ENCODE measurements around the gene PTH2. TPM values are rescaled to one million over a fixed set of nuclear protein-coding genes. Genes with fewer than 3 reads are reported as not detected.

Gene PTH2
- total RNA-seq, 1 experiment from 2014 or later, result 0.96 TPM

DNA sequence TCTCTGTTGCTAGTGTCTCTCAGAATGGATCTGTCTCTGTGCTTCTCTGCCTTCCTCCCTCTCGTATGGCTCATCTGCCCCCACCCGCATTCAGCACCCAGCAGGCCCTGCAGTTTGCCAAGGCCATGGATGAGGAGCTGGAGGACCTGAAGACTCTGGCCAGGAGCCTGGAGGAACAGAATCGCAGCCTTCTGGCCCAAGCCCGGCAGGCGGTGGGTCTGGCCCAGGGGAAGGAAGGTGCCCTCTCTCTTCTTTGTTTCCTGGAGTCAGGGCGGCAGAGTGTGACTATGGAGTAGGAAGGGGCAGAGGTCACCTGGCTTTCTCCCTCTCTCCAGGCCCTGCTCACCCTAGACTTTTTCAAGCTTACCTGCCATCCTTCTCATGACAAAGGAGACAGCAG, 24.3 kb downstream of the PTH2 start:
- no CpG with 5 or more reads among the region's 6 CpGs for WGBS (ENCODE audit: extremely low coverage, insufficient read length, low lambda C conversion rate)
- Histone ChIP-seq H3K9me3 (ENCODE audit: control insufficient read depth, low read depth, low read length) (no peaks in the 10 kb centered on the region), H4K20me1 (ENCODE audit: control insufficient read depth, insufficient read depth, insufficient read length) (peaks cover under 1% of the 10 kb centered on the region), H4K91ac (ENCODE audit: insufficient read length, low read depth, low read length) (no peak overlapping the region), H3K4me2 (ENCODE audit: insufficient read depth, insufficient read length, low read length) (no peak overlapping the region), H4K8ac (replicated peaks; ENCODE audit: insufficient read length, low read depth, low read length) (no peak overlapping the region), H3K23me2 (ENCODE audit: insufficient read length, low read depth, low read length, poor library complexity, severe bottlenecking) (no peaks in the 10 kb centered on the region), H2BK5ac (ENCODE audit: insufficient read length, low read length) (no peak overlapping the region), H3K18ac (ENCODE audit: insufficient read length, low read depth, low read length) (no peak overlapping the region), H3K4me1 (ENCODE audit: insufficient read depth, low read length) (peaks cover 3% of the 10 kb centered on the region; the same call in 1 of the 2 replicates), H3K9ac (ENCODE audit: extremely low read depth, insufficient read length, low read length) (no peak overlapping the region), H3K23ac (ENCODE audit: insufficient read length, low read depth, low read length) (no peak overlapping the region), H3K56ac (ENCODE audit: insufficient read length, low read depth, low read length) (no peak overlapping the region), H3K27ac (ENCODE audit: insufficient read length, low read depth, low read length) (no peak overlapping the region), H4K5ac (ENCODE audit: insufficient read length, low read depth, low read length) (no peak overlapping the region), H2BK120ac (ENCODE audit: low read depth, low read length, poor library complexity, severe bottlenecking) (no peak overlapping the region), H3K79me1 (ENCODE audit: insufficient read depth, low read depth, low read length, poor library complexity, severe bottlenecking) (no peaks in the 10 kb centered on the region), H3K79me2 (ENCODE audit: insufficient read depth, low read length) (no peaks in the 10 kb centered on the region), H2AK5ac (ENCODE audit: insufficient read length, low read length) (no peak overlapping the region), H2AFZ (ENCODE audit: low read length) (no peak overlapping the region), H3K4ac (ENCODE audit: low read depth, low read length) (no peak overlapping the region), H3K27me3 (ENCODE audit: insufficient read depth, low read length) (no peaks in the 10 kb centered on the region), H3K14ac (ENCODE audit: insufficient read depth, low read length) (no peak overlapping the region), H3T11ph (ENCODE audit: low read length) (no peak overlapping the region), H2BK12ac (ENCODE audit: insufficient read length, low read depth, low read length) (no peak overlapping the region), H2BK20ac (ENCODE audit: low read depth, low read length, poor library complexity, severe bottlenecking) (no peak overlapping the region), H2BK15ac (ENCODE audit: low read depth, low read length) (no peak overlapping the region)
- no peaks in the 10 kb centered on the region; a peak in 1 of 5 replicates for H3K9me3 Mint-ChIP-seq
- DNase-seq, result no peak
- H3K27me3 Mint-ChIP-seq (ENCODE audit: low read depth), result peaks cover 4% of the 10 kb centered on the region; the same call in 1 of the 2 replicates
- TF ChIP-seq, protein P1, sequence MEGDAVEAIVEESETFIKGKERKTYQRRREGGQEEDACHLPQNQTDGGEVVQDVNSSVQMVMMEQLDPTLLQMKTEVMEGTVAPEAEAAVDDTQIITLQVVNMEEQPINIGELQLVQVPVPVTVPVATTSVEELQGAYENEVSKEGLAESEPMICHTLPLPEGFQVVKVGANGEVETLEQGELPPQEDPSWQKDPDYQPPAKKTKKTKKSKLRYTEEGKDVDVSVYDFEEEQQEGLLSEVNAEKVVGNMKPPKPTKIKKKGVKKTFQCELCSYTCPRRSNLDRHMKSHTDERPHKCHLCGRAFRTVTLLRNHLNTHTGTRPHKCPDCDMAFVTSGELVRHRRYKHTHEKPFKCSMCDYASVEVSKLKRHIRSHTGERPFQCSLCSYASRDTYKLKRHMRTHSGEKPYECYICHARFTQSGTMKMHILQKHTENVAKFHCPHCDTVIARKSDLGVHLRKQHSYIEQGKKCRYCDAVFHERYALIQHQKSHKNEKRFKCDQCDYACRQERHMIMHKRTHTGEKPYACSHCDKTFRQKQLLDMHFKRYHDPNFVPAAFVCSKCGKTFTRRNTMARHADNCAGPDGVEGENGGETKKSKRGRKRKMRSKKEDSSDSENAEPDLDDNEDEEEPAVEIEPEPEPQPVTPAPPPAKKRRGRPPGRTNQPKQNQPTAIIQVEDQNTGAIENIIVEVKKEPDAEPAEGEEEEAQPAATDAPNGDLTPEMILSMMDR (conservative IDR thresholded peaks at IDR 0.05), result no peak
- H3K36me3 Mint-ChIP-seq (ENCODE audit: insufficient read depth in 1 of 3, low read depth in 3 of 3), result no peaks in the 10 kb centered on the region
- no peak overlapping the region for H3K27ac Mint-ChIP-seq
- H3K4me1 Mint-ChIP-seq, result peaks cover 52 to 72% of the 10 kb centered on the region in 2 experiments
- H3K4me3 Mint-ChIP-seq, result no peak overlapping the region
